Natural killer cell (primary cell): Measurements from ENCODE around the gene C1QTNF12. TPM values are rescaled to one million over a fixed set of nuclear protein-coding genes. Genes with fewer than 3 reads are reported as not detected.

Source experiments
- ATAC-seq, 3 donors: fragments of 150-1000 bp in 2 of 3; fragments of 200-7000 bp in 1 of 3; cut with Tn5 transposase; 1 replicate in 1 of 3; 2 replicates in 2 of 3; pipeline ENCODE4 v1.10.0; 2021; ENCODE audit warnings: mild to moderate bottlenecking in 2 of 3, moderate library complexity in 2 of 3
- DNase-seq, 2 donors: peaks; one replicate each; pipeline versions ENCODE4 v3.0.0 to v3.0.0-alpha.2; 2013 to 2021; ENCODE audit warnings: mixed read lengths in 1 of 2
- H3K27ac ChIP-seq: one replicate; pipeline ENCODE4 v1.5.1; 2013; ENCODE audit warnings: mild to moderate bottlenecking, low read length
- H3K27me3 ChIP-seq: one replicate; pipeline ENCODE4 v1.6.1; 2013; ENCODE audit warnings: low read length; ENCODE audit not compliant: control insufficient read depth, insufficient read depth
- H3K36me3 ChIP-seq: one replicate; pipeline ENCODE4 v1.6.1; 2013; ENCODE audit warnings: low read length; ENCODE audit not compliant: control insufficient read depth, insufficient read depth
- H3K4me1 ChIP-seq: one replicate; pipeline ENCODE4 v1.6.1; 2013; ENCODE audit warnings: low read length; ENCODE audit not compliant: control insufficient read depth, insufficient read depth
- H3K4me3 ChIP-seq: one replicate; pipeline ENCODE4 v1.5.1; 2013; ENCODE audit warnings: low read length
- H3K9me3 ChIP-seq: one replicate; pipeline ENCODE4 v1.6.1; 2013; ENCODE audit warnings: low read length; ENCODE audit not compliant: control insufficient read depth, insufficient read depth
- H3K27ac Mint-ChIP-seq, 2 donors: one replicate each; pipeline ENCODE4 v1.8.0; 2022; ENCODE audit warnings: mild to moderate bottlenecking in 2 of 2, mixed read lengths in 2 of 2, moderate library complexity in 1 of 2
- H3K27me3 Mint-ChIP-seq, 2 donors: one replicate each; pipeline ENCODE4 v1.8.0; 2022; ENCODE audit warnings: low read depth in 2 of 2, mixed read lengths in 2 of 2
- H3K36me3 Mint-ChIP-seq: one replicate; pipeline ENCODE4 v1.8.0; 2022; ENCODE audit warnings: mixed read lengths
- H3K4me1 Mint-ChIP-seq, 2 donors: one replicate each; pipeline ENCODE4 v1.8.0; 2022; ENCODE audit warnings: mixed read lengths in 2 of 2
- H3K4me3 Mint-ChIP-seq: one replicate; pipeline ENCODE4 v1.8.0; 2022; ENCODE audit warnings: mild to moderate bottlenecking, moderate library complexity, mixed read lengths
- H3K9me3 Mint-ChIP-seq, 2 donors: one replicate each; pipeline ENCODE4 v1.8.0; 2022; ENCODE audit warnings: mixed read lengths in 2 of 2
- CTCF ChIP-seq: fragments of 200-600 bp; IDR thresholded peaks from one replicate; pipeline ENCODE4 v1.8.0; 2022; ENCODE audit warnings: antibody characterized with exemption
- WGBS: methylation state at CpG from one replicate; pipeline ENCODE4 v1.1.7; 2013; ENCODE audit warnings: missing lambda C conversion rate; ENCODE audit not compliant: insufficient coverage; 5-methylcytosine and 5-hydroxymethylcytosine counted together
- intact Hi-C: fragments of 100-400 bp; cut with micrococcal nuclease; formaldehyde crosslinking; loops from one replicate; pipeline ENCODE4 v1.14.2; 2022
- total RNA-seq, 4 donors: library from RNA; stranded (reverse); fragments of 120-200 nt in 1 of 4; gene quantifications; one replicate each; pipeline versions ENCODE4 v1.2.3 to v1.2.4, GENCODE V29; 2013 to 2022

The C1QTNF12 gene
- total RNA-seq, 3 donors from 2014 or later (not counting 1 experiment from before 2014, with no cell fraction given) = 2.6 to 4.1 (median 4.1) TPM

GRCh38 chr1:1262071-1262470 lies 15.5 kb upstream of the C1QTNF12 start:
- Mint-ChIP-seq H3K9me3 (no peaks in the 10 kb centered on the region), H3K4me1 (peaks cover 15 to 32% of the 10 kb centered on the region in 2 donors), H3K27me3 (no peaks in the 10 kb centered on the region), H3K36me3 (no peaks in the 10 kb centered on the region), H3K4me3 (no peak overlapping the region), H3K27ac (no peak overlapping the region)
- H3K27ac ChIP-seq = no peak overlapping the region
- no peak for DNase-seq
- H3K4me3 ChIP-seq = no peak overlapping the region
- no peaks in the 10 kb centered on the region for H3K9me3 ChIP-seq
- 98% methylated on average over 17 of the region's 17 CpGs for WGBS
- ATAC-seq = no peak
- intact Hi-C loops = no loop called here
- TF ChIP-seq CTCF = no peak
- H3K27me3 ChIP-seq = no peaks in the 10 kb centered on the region
- peaks cover 23% of the 10 kb centered on the region for H3K36me3 ChIP-seq
- H3K4me1 ChIP-seq = peaks cover 9% of the 10 kb centered on the region

DNA sequence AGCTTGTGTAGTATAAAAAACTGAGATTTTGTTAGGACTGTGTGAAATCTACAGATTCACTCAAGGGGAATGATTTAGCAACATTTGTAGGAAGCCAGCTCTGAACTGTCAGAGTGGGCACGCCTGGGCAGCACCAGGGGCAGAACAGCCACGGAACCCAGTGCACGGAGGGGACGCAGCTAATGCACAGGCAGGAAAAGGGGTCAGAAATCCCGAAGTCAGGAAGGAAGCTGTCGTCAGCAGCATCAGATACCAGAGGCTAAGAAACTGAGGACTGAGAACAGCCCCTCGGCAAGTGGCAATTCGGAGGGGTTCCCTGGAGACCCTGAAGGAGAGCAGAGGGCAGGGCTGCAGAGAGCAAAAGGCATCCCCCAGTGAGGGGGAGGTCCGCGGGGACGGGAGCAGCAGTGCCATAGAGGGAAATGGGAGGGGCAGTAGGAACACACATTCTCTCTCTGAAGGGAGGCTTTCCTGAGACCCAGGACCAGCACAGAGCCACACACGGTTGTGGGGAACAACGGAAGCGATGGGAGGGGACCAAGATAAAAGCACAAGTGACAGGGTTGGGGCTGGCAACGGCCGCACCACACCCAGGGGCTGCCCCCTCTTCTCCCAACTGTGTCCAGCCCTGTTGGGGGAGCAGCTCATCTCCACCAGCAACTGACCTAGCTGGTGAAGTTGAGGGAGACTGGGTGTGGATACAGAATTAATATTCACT lies 14.5 kb upstream of the C1QTNF12 start:
- peaks cover 31% of the 10 kb centered on the region for H3K36me3 ChIP-seq
- H3K27ac Mint-ChIP-seq = peak overlapping the region in 1 of 2 donors; percentile 69
- peaks cover 9% of the 10 kb centered on the region for H3K4me1 ChIP-seq
- H3K27me3 ChIP-seq = no peaks in the 10 kb centered on the region
- H3K4me3 ChIP-seq = no peak overlapping the region
- H3K4me3 Mint-ChIP-seq = peak overlapping the region; percentile 21
- 75% methylated on average over 16 of the region's 16 CpGs for WGBS
- intact Hi-C loops = no loop called here
- ATAC-seq (no peak), DNase-seq (no peak)
- peaks cover 15 to 31% of the 10 kb centered on the region in 2 donors for H3K4me1 Mint-ChIP-seq
- H3K27ac ChIP-seq = no peak overlapping the region
- no peak for TF ChIP-seq CTCF
- no peaks in the 10 kb centered on the region for H3K27me3 Mint-ChIP-seq
- H3K9me3 Mint-ChIP-seq = no peaks in the 10 kb centered on the region
- no peaks in the 10 kb centered on the region for H3K9me3 ChIP-seq
- H3K36me3 Mint-ChIP-seq = no peaks in the 10 kb centered on the region

DNA sequence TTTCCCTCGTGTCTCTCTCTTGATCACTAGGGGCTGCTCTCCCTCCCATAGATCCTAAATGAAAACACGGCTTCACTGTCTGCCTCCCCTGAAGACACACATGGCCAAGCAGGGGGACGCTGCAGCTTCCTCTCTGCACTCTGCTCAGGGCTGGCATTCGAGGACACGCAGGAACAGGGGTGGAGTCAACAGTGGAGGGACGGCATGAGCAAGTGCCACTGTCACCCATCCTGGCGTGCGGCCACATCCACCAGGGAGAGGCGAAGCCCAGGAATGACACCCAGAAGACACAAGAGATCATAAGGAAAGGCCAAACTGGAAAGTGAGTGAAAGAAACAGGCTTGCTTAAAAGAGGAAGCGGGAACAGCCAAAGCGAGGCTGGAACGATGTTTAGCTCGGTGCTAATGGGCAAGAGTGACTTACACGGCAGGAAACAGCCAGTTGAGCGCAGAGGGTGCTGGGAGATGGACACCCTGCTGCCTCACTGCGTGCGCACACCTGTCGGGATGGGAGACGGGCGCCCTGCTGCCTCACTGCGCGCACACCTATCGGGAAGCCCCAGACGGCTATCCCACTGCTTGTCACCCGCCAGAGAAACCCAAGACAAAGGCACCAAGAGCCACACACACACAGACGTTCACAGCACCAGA lies 13.6 kb upstream of the C1QTNF12 start:
- Mint-ChIP-seq H3K27ac (peak overlapping the region; percentile 11 to 50), H3K27me3 (no peaks in the 10 kb centered on the region), H3K4me1 (peaks cover 15 to 31% of the 10 kb centered on the region in 2 donors), H3K4me3 (no peak overlapping the region), H3K36me3 (no peaks in the 10 kb centered on the region), H3K9me3 (no peaks in the 10 kb centered on the region)
- ATAC-seq (no peak), DNase-seq (no peak)
- Histone ChIP-seq H3K4me1 (peaks cover 9% of the 10 kb centered on the region), H3K4me3 (no peak overlapping the region), H3K36me3 (peaks cover 40% of the 10 kb centered on the region), H3K9me3 (no peaks in the 10 kb centered on the region), H3K27me3 (no peaks in the 10 kb centered on the region), H3K27ac (no peak overlapping the region)
- WGBS = 85% methylated on average over 26 of the region's 26 CpGs
- TF ChIP-seq CTCF = no peak
- intact Hi-C loops = no loop called here
